Thoracic aorta (tissue), 2 donors: ENCODE data around the gene TTC23L. TPM values are rescaled to one million over a fixed set of nuclear protein-coding genes. Genes with fewer than 3 reads are reported as not detected.

Experiments
- ATAC-seq: fragments of 150-250 bp; one replicate; pipeline ENCODE4 v1.8.0; 2017; ENCODE audit warnings: low read depth; ENCODE audit not compliant: insufficient number of reproducible peaks, low FRiP score
- DNase-seq: peaks from one replicate; pipeline ENCODE4 v3.0.0-alpha.2; 2020; ENCODE audit warnings: low spot score
- H3K27ac ChIP-seq, 2 donors: fragments of 200-600 bp; sonication (generic); 1 replicate in 1 of 2; 2 replicates in 1 of 2; pipeline ENCODE4 v1.5.1; 2016; ENCODE audit warnings: mild to moderate bottlenecking in 2 of 2, moderate library complexity in 2 of 2
- H3K27me3 ChIP-seq: fragments of 200-600 bp; sonication (generic); replicated peaks from 2 replicates; pipeline ENCODE4 v1.6.0; 2016; ENCODE audit warnings: mild to moderate bottlenecking; ENCODE audit not compliant: insufficient read depth
- H3K36me3 ChIP-seq: fragments of 200-600 bp; sonication (generic); one replicate; pipeline ENCODE4 v1.5.1; 2016
- H3K4me1 ChIP-seq, 2 donors: fragments of 200-600 bp; sonication (generic); 1 replicate in 1 of 2; 2 replicates in 1 of 2; pipeline versions ENCODE4 v1.5.1 to v1.6.0; 2016; ENCODE audit warnings: low read depth in 2 of 2, mild to moderate bottlenecking in 1 of 2; ENCODE audit not compliant: control insufficient read depth in 1 of 2
- H3K4me3 ChIP-seq: fragments of 200-600 bp; sonication (generic); 2 replicates; pipeline ENCODE4 v1.5.1; 2016; ENCODE audit warnings: mild to moderate bottlenecking
- H3K9me3 ChIP-seq: fragments of 200-600 bp; sonication (generic); 2 replicates; pipeline ENCODE4 v1.5.1; 2016
- total RNA-seq, 2 donors: library from RNA; depleted of rRNA; stranded (reverse); fragments of >200 nt; gene quantifications; one replicate each; pipeline versions ENCODE4 v1.1.0 to v1.2.3, GENCODE V29; 2016
- TF ChIP-seq, protein P1 (sequence below): fragments of 200-600 bp; sonication (generic); IDR thresholded peaks from one replicate; pipeline ENCODE4 v1.5.1; 2019; ENCODE audit warnings: antibody characterized with exemption

TTC23L gene, protein sequence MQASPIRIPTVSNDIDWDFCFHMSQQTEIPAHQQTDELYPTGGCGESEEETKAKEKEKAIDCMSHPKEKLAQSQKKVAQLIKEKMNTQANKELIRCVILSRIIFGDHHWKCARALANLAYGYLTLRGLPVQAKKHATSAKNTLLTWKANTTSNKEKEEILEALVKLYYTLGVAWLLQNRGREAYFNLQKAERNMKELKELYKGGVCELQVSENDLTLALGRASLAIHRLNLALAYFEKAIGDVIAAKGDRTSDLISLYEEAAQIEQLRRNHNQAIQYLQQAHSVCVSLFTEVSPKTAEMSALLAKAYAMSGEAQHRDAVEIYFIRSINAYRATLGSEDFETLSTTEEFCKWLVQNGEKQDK
- 1 to 10 TPM in 1 of 2 donors, not detected in 1; 3.7 TPM for total RNA-seq

DNA sequence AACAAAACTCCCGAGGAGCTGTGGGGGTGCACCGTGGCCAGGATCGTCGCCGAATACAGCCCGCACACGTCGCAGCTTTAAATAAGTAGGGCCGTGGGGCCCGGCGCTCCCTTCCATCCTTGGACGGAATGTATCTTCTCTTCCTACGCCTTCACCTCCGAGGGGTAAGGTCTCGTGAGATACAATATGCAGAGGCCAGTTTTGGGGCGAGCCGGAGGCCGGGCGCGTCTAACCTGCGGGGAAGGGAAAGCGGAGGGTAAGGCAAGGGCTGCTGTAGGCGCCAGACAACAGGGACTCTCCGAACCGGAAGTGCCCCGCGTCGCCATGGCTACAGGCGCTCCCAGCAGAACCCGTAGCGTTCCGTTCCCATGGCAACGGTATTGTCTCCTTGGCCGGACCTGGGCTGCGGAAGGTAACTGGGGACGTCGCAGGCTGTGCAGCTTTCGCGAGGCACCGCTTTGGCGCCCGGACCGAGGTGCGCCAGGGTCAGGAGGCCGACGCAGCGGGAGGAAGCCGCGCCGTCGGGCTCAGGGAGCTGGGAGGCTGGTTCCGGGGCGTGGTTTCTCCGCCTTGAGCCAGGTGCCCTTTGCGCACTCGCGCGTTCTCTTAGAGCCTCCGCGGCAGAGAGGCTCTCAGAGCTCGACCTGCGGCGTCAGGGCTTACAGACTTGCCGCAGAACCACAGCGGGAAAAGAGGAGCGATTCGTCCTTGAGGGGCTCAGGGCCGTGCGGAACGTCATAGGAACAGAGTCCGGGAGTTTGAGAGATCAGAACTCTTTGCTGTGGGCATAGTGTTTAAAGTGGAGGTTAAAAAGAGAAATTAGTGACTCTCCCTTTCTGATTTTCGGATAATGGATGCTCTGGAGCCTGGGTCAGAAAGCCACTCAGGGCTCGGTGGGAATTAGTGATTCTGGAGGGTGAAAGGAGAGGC, at the start of gene TTC23L:
TTC23L (plus strand) TSS at position 380 of the 930 bp plus-strand sequence. CDS start 1,508 bp downstream, outside the sequence.
- Histone ChIP-seq H3K36me3 (no peaks in the 10 kb centered on the region), H3K4me3 (peak within 1 kb of the TSS; percentile 85), H3K27ac (peak within 1 kb of the TSS; percentile 37 to 69), H3K27me3 (no peaks in the 10 kb centered on the region), H3K9me3 (no peaks in the 10 kb centered on the region), H3K4me1 (peaks cover 4 to 15% of the 10 kb centered on the region in 2 donors)
- ATAC-seq (peak; percentile 76), DNase-seq (peak; percentile 74)
- TF ChIP-seq, protein P1, sequence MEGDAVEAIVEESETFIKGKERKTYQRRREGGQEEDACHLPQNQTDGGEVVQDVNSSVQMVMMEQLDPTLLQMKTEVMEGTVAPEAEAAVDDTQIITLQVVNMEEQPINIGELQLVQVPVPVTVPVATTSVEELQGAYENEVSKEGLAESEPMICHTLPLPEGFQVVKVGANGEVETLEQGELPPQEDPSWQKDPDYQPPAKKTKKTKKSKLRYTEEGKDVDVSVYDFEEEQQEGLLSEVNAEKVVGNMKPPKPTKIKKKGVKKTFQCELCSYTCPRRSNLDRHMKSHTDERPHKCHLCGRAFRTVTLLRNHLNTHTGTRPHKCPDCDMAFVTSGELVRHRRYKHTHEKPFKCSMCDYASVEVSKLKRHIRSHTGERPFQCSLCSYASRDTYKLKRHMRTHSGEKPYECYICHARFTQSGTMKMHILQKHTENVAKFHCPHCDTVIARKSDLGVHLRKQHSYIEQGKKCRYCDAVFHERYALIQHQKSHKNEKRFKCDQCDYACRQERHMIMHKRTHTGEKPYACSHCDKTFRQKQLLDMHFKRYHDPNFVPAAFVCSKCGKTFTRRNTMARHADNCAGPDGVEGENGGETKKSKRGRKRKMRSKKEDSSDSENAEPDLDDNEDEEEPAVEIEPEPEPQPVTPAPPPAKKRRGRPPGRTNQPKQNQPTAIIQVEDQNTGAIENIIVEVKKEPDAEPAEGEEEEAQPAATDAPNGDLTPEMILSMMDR = no peak

DNA sequence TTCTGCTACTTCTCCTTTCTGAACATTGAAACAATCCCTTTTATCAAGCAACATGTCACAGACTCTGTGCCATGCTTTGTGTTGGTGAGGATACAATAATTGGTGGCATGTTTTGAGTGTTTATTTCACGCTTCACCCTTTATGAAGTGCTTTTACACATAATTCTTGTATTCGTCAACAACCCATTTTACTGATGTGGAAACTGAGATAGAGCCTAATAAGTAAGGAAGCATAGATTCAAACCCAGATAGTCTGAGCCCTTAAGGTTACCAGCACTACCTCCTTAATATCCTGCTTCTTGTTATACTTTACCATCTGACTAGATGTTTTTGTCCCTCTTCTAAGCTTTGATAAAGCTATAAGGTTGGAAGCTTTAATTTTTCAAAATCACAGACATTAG, 49.3 kb upstream of the TTC23L start:
- TF ChIP-seq, protein P1 = no peak
- ATAC-seq (no peak), DNase-seq (no peak)
- Histone ChIP-seq H3K27ac (peak overlapping the region; percentile 45 to 55), H3K36me3 (no peaks in the 10 kb centered on the region), H3K4me1 (peaks cover 7 to 24% of the 10 kb centered on the region in 2 donors), H3K4me3 (no peak overlapping the region), H3K9me3 (no peaks in the 10 kb centered on the region), H3K27me3 (no peaks in the 10 kb centered on the region)

DNA sequence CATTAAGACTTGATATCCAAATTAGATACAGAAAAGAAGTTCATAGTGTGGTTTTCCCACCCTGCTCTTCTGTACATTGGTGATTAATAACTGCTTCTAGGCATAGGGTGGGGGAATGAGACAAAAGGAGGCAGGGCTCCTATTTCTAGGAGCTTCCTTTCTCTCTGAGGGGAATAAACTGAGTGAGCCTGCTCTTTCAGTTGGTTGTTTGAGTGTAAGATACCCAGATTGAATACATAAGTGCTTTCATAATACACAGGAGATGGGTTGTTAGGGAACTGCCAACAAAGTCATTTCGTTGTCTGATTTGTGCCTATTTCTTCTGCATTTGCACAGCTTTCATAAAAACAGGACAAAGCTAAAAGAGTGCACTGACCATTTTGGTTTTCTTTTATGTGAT, 48.9 kb upstream of the TTC23L start:
- Histone ChIP-seq H3K27ac (peak overlapping the region; percentile 45 to 55), H3K9me3 (no peaks in the 10 kb centered on the region), H3K4me3 (no peak overlapping the region), H3K27me3 (no peaks in the 10 kb centered on the region), H3K36me3 (no peaks in the 10 kb centered on the region), H3K4me1 (peaks cover 7 to 24% of the 10 kb centered on the region in 2 donors)
- TF ChIP-seq, protein P1 = no peak
- DNase-seq = no peak
- no peak for ATAC-seq

DNA sequence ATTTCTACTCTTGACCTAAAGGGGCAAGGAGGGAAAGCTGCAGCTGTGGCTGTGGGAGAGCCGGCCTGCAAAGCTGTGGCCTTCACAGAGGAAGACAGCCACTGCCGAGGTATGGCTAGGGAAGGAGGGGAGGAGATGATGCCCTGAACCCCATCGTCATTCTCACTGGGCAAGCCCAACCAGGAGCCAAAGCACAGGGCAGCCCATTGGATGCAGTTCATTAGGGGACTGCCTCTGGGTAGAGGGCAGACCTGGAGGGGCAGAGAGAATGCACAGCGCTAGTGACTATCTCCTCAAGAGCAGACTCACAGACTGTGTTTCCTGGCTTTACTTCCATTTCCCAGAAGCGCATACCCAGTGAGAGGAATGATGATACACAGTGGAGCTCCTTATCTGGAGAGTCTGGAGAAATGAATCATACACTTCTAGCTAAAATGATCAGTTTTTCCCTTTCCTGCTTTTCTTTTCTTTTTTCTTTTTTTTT, 47.2 kb upstream of the TTC23L start:
- peaks cover 7 to 24% of the 10 kb centered on the region in 2 donors for H3K4me1 ChIP-seq
- ATAC-seq = no peak
- TF ChIP-seq, protein P1 = no peak

More for the DNA sequence above, 47.2 kb upstream of the TTC23L start:
- Histone ChIP-seq H3K27ac (peak overlapping the region in 1 of 2 donors; percentile 19), H3K36me3 (peaks cover 3% of the 10 kb centered on the region), H3K9me3 (no peaks in the 10 kb centered on the region), H3K27me3 (no peaks in the 10 kb centered on the region), H3K4me3 (no peak overlapping the region)
- no peak for DNase-seq
